T-cell (primary cell): ENCODE results near the gene OTOS. TPM values are rescaled to one million over a fixed set of nuclear protein-coding genes. Genes with fewer than 3 reads are reported as not detected.

ENCODE experiments used
- ATAC-seq, 4 experiments: fragments of 200-7000 bp in 3 of 4; fragments of 150-1000 bp in 1 of 4; cut with Tn5 transposase; replicated peaks in 1 of 4; 1 replicate in 3 of 4; 2 replicates in 1 of 4; pipeline ENCODE4 v1.10.0; 2021; ENCODE audit warnings: moderate library complexity in 3 of 4, mild to moderate bottlenecking in 2 of 4, moderate number of reproducible peaks in 1 of 4
- CTCF ChIA-PET, 2 donors: fragments of 300-600 bp; sonication (Branson Sonifier 250); formaldehyde crosslinking; loops; one replicate each; lab custom pipeline; 2022; ENCODE audit warnings: antibody characterized with exemption in 2 of 2; lab: Charles Lee
- POLR2A ChIA-PET, 2 donors: fragments of 300-600 bp; sonication (Branson Sonifier 250); formaldehyde crosslinking; loops; one replicate each; lab custom pipeline; 2022; ENCODE audit warnings: antibody characterized with exemption in 2 of 2; lab: Charles Lee
- DNase-seq, 35 experiments: peaks; one replicate each; pipeline versions ENCODE4 v3.0.0 to v3.0.0-alpha.2; 2013 to 2023
- H3K27ac ChIP-seq: one replicate; pipeline ENCODE4 v1.5.1; 2013; ENCODE audit warnings: low read length
- H3K27me3 ChIP-seq, 2 experiments: replicated peaks in 1 of 2; 1 replicate in 1 of 2; 2 replicates in 1 of 2; pipeline versions ENCODE4 v1.6.1 to v1.7.0; 2013; ENCODE audit warnings: low read length in 1 of 2, mixed read lengths in 1 of 2; ENCODE audit not compliant: control insufficient read depth in 2 of 2, insufficient read depth in 2 of 2; ENCODE audit errors: extremely low read depth in 1 of 2
- H3K36me3 ChIP-seq, 2 donors: 1 replicate in 1 of 2; 2 replicates in 1 of 2; pipeline versions ENCODE4 v1.6.1 to v1.7.0; 2013; ENCODE audit warnings: low read length in 1 of 2; ENCODE audit not compliant: control insufficient read depth in 2 of 2, insufficient read depth in 1 of 2; ENCODE audit errors: extremely low read depth in 1 of 2
- H3K4me1 ChIP-seq, 2 experiments: 1 replicate in 1 of 2; 2 replicates in 1 of 2; pipeline versions ENCODE4 v1.6.1 to v1.7.0; 2013; ENCODE audit warnings: low read length in 2 of 2, mixed read lengths in 1 of 2; ENCODE audit not compliant: insufficient read depth in 2 of 2, control insufficient read depth in 1 of 2; ENCODE audit errors: extremely low read depth in 1 of 2
- H3K4me3 ChIP-seq, 2 donors: 1 replicate in 1 of 2; 2 replicates in 1 of 2; pipeline versions ENCODE4 v1.5.1 to v1.7.0; 2013; ENCODE audit warnings: mild to moderate bottlenecking in 2 of 2, low read length in 1 of 2, moderate library complexity in 1 of 2; ENCODE audit not compliant: control insufficient read depth in 1 of 2; ENCODE audit errors: extremely low read depth in 1 of 2
- H3K9me3 ChIP-seq: 2 replicates; pipeline ENCODE4 v1.7.0; 2013
- H3K27ac Mint-ChIP-seq, 2 donors: one replicate each; pipeline ENCODE4 v1.8.0; 2020 to 2021; ENCODE audit warnings: mild to moderate bottlenecking in 2 of 2, mixed read lengths in 2 of 2
- H3K27me3 Mint-ChIP-seq, 2 donors: one replicate each; pipeline ENCODE4 v1.8.0; 2021 to 2022; ENCODE audit warnings: mixed read lengths in 2 of 2
- H3K36me3 Mint-ChIP-seq: one replicate; pipeline ENCODE4 v1.8.0; 2021; ENCODE audit warnings: mixed read lengths
- H3K4me1 Mint-ChIP-seq, 3 donors: one replicate each; pipeline ENCODE4 v1.8.0; 2020 to 2022; ENCODE audit warnings: mixed read lengths in 3 of 3, mild to moderate bottlenecking in 1 of 3
- H3K4me3 Mint-ChIP-seq, 3 donors: one replicate each; pipeline ENCODE4 v1.8.0; 2020 to 2022; ENCODE audit warnings: mild to moderate bottlenecking in 3 of 3, mixed read lengths in 3 of 3, moderate library complexity in 3 of 3
- H3K9me3 Mint-ChIP-seq, 3 donors: one replicate each; pipeline ENCODE4 v1.8.0; 2020 to 2022; ENCODE audit warnings: mixed read lengths in 3 of 3
- WGBS: methylation state at CpG from one replicate; pipeline ENCODE4 v1.1.5; 2013; ENCODE audit warnings: missing lambda C conversion rate; ENCODE audit not compliant: insufficient coverage; 5-methylcytosine and 5-hydroxymethylcytosine counted together
- total RNA-seq, 35 experiments: library from RNA in 6 of 35; stranded (reverse) in 6 of 35; fragments of 120-200 nt in 1 of 35; gene quantifications; one replicate each; pipeline versions ENCODE4 v1.2.1 to v1.2.4 and lab custom pipeline; 2013 to 2026

The OTOS gene
- total RNA-seq (not detected), total RNA-seq (lab: John Stamatoyannopoulos, UW) (0 reads per million in 29 experiments)
- total RNA-seq (2013) = not detected

DNA sequence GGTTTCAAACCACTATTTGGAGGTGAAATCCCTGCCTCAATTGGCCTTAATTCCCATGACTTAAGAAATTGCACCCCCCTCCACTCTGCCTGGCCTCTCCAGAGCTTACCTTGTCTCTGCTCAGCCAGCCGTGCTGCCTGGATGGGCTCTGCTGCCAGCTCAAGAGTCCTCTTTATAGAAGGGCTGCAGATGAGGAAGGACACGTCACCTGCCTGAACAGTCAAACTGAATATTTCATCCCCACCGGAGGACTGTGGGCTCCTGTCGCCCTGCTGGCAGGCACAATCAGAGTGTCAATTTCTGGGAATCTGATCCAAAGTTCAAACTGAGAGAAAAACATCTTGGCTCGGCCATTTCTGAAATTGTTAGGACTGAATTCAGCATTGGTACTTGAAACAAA, at the start of gene OTOS:
Gene OTOS, minus strand, starts transcription at position 148 of the 400 bp plus-strand sequence. CDS start 332 bp downstream, outside the sequence.
- Histone ChIP-seq H3K4me1 (peaks cover 2 to 23% of the 10 kb centered on the region in 2 experiments), H3K36me3 (no peaks in the 10 kb centered on the region), H3K9me3 (no peaks in the 10 kb centered on the region), H3K27me3 (peaks cover 0 to 35% of the 10 kb centered on the region in 2 experiments), H3K27ac (no peak within 1 kb of the TSS), H3K4me3 (no peak within 1 kb of the TSS)
- DNase-seq (no peak), ATAC-seq (no peak)
- ChIA-PET CTCF (interaction anchor here in 1 of 2 donors (4.2 kb wide), 1 partner anchor 79 kb away, joined by 41 read pairs; no protein-coding TSS in a partner anchor), POLR2A (no interaction called here)
- no peaks in the 10 kb centered on the region for H3K9me3 Mint-ChIP-seq
- H3K36me3 Mint-ChIP-seq = no peaks in the 10 kb centered on the region
- WGBS = 90% methylated on average over 4 of the region's 5 CpGs
- H3K27me3 Mint-ChIP-seq = peaks cover 4 to 6% of the 10 kb centered on the region in 2 donors
- peaks cover 10 to 20% (median 10%) of the 10 kb centered on the region in 3 donors for H3K4me1 Mint-ChIP-seq
- H3K27ac Mint-ChIP-seq = no peak within 1 kb of the TSS
- H3K4me3 Mint-ChIP-seq = no peak within 1 kb of the TSS

DNA sequence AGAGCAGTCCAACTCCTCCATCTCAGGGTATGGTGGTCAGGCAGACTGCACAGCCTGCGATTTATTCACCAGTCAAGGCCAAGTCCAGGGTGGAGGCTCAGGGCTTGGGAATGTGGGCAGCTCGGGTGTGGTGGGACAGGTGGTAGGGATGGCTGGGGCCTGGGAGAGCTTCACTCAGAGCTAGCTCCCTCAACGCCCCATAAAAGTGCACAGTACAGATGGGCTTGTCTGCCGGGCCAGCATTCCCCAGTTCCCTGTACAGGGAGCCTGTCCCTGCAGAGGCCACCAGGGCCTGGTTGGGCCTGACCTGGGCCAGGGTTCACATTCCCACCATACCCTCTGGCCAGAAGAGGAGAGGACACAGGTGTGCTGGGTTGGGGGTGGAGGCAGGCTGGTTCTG, 49.2 kb upstream of the OTOS start:
- Mint-ChIP-seq H3K36me3 (no peaks in the 10 kb centered on the region), H3K9me3 (peaks cover 0 to 14% (median 5%) of the 10 kb centered on the region in 3 donors), H3K4me1 (no peaks in the 10 kb centered on the region), H3K27me3 (peaks cover 25 to 32% of the 10 kb centered on the region in 2 donors), H3K27ac (no peak overlapping the region), H3K4me3 (no peak overlapping the region)
- Histone ChIP-seq H3K4me3 (no peak overlapping the region), H3K4me1 (no peaks in the 10 kb centered on the region), H3K36me3 (no peaks in the 10 kb centered on the region), H3K9me3 (peaks cover 3% of the 10 kb centered on the region), H3K27me3 (peaks cover 0 to 21% of the 10 kb centered on the region in 2 experiments), H3K27ac (no peak overlapping the region)
- ATAC-seq (no peak), DNase-seq (no peak)
- POLR2A ChIA-PET = no interaction called here
- CTCF ChIA-PET = no interaction called here
- 42% methylated on average over 2 of the region's 4 CpGs for WGBS

DNA sequence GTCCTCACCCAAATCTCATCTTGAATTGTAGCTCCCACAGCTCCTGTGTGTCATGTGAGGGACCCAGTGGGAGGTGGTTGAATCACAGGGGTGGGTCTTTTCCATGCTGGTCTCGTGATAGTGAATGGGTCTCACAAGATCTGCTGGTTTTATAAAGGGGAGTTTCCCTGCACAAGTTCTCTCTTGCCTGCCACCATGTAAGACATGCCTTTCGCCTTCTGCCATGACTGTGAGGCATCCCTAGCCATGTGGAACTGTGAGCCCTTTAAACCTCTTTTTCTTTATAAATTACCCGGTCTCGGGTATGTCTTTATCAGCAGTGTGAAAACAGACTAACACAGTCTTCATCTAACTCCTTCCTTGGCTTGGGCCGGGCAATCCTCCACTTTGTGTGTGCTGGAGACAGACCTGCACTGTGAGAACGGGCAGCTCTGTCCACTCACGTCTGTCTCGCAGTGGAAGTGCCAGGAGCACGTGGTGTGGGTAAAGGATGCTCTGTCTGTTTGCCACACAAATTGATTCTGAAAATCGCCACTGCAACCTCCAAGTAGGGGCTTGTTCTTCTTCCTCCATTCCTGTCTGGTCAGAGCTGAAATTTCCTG, 47.6 kb upstream of the OTOS start:
- 80% methylated on average over 6 of the region's 10 CpGs for WGBS
- Mint-ChIP-seq H3K27ac (no peak overlapping the region), H3K4me1 (no peaks in the 10 kb centered on the region), H3K27me3 (peaks cover 18 to 30% of the 10 kb centered on the region in 2 donors), H3K4me3 (no peak overlapping the region), H3K9me3 (peaks cover 0 to 14% (median 5%) of the 10 kb centered on the region in 3 donors), H3K36me3 (no peaks in the 10 kb centered on the region)
- peaks cover 3% of the 10 kb centered on the region for H3K9me3 ChIP-seq
- H3K4me1 ChIP-seq = no peaks in the 10 kb centered on the region
- H3K27ac ChIP-seq = no peak overlapping the region
- peaks cover 0 to 32% of the 10 kb centered on the region in 2 experiments for H3K27me3 ChIP-seq
- ChIA-PET POLR2A (no interaction called here), CTCF (no interaction called here)
- H3K4me3 ChIP-seq = no peak overlapping the region
- DNase-seq (no peak), ATAC-seq (no peak)
- H3K36me3 ChIP-seq = no peaks in the 10 kb centered on the region

DNA sequence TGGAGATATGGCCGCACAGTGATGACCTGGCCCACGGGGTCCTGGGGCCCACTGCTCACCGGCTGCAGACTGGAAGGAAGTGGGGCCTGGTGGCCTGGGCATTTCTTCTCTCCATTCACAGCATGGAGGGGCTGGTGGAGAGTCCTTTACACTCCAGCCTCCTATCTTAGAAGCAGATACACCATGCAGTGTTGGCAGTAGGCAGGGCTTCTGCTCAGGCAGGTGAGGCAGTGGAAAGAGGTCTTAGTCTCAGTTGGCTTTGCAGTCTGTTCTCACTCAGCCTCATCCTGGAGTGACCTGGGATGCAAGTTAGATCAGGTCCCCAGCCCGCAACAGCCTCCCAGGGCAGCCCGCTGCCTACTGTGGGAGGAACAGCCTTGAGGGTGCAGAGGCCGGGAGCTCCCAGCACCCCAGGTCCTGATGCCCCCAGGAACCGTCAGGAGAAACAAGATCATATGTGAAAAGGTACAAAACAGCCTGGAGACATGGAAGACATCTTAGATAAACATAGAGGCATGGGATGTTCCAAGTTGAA, 45.8 kb upstream of the OTOS start:
- Mint-ChIP-seq H3K4me1 (no peaks in the 10 kb centered on the region), H3K27ac (no peak overlapping the region), H3K9me3 (peaks cover 0 to 14% (median 5%) of the 10 kb centered on the region in 3 donors), H3K27me3 (peaks cover 10 to 29% of the 10 kb centered on the region in 2 donors), H3K4me3 (no peak overlapping the region), H3K36me3 (no peaks in the 10 kb centered on the region)
- DNase-seq = no peak
- no peak overlapping the region for H3K27ac ChIP-seq
- CTCF ChIA-PET = interaction anchor here in 1 of 2 donors (0.6 kb wide), 1 partner anchor 1097 kb away, joined by 10 read pairs; no protein-coding TSS in a partner anchor
- ATAC-seq = no peak
- H3K4me1 ChIP-seq = no peaks in the 10 kb centered on the region
- POLR2A ChIA-PET = no interaction called here
- no peak overlapping the region for H3K4me3 ChIP-seq
- H3K36me3 ChIP-seq = no peaks in the 10 kb centered on the region
- peaks cover 0 to 37% of the 10 kb centered on the region in 2 experiments for H3K27me3 ChIP-seq
- H3K9me3 ChIP-seq = peaks cover 3% of the 10 kb centered on the region
- whole genome bisulfite sequencing = 88% methylated on average over 4 of the region's 7 CpGs

DNA sequence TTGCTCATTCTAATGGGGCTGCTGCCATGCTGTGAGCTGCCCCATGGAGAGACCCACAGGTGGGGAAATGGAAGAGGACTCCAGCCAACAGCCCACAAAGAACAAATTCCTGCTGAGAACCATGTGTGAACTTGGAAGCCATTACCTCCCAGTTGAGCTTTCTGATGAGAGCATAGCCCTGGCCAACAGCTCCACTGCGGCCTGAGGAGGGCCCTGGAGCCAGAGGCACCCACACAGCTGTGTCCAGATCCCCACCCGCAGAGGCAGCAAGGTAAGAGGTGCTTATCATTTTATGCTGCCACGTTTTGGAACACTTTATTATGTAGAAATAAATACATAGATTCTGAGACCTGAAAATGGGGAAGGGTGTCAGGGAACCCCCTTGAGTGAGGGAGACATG, 44.2 kb upstream of the OTOS start:
- Histone ChIP-seq H3K36me3 (no peaks in the 10 kb centered on the region), H3K4me1 (no peaks in the 10 kb centered on the region), H3K4me3 (no peak overlapping the region), H3K27me3 (peaks cover 0 to 36% of the 10 kb centered on the region in 2 experiments), H3K27ac (no peak overlapping the region), H3K9me3 (peaks cover 3% of the 10 kb centered on the region)
- DNase-seq (no peak), ATAC-seq (no peak)
- WGBS = 50% methylated on average over 1 of the region's 3 CpGs
- no peak overlapping the region for H3K4me3 Mint-ChIP-seq
- CTCF ChIA-PET = no interaction called here
- no peaks in the 10 kb centered on the region for H3K4me1 Mint-ChIP-seq
- POLR2A ChIA-PET = no interaction called here
- peaks cover 0 to 14% (median 5%) of the 10 kb centered on the region in 3 donors for H3K9me3 Mint-ChIP-seq
- no peak overlapping the region for H3K27ac Mint-ChIP-seq
- H3K36me3 Mint-ChIP-seq = no peaks in the 10 kb centered on the region
- peaks cover 18 to 41% of the 10 kb centered on the region in 2 donors for H3K27me3 Mint-ChIP-seq

DNA sequence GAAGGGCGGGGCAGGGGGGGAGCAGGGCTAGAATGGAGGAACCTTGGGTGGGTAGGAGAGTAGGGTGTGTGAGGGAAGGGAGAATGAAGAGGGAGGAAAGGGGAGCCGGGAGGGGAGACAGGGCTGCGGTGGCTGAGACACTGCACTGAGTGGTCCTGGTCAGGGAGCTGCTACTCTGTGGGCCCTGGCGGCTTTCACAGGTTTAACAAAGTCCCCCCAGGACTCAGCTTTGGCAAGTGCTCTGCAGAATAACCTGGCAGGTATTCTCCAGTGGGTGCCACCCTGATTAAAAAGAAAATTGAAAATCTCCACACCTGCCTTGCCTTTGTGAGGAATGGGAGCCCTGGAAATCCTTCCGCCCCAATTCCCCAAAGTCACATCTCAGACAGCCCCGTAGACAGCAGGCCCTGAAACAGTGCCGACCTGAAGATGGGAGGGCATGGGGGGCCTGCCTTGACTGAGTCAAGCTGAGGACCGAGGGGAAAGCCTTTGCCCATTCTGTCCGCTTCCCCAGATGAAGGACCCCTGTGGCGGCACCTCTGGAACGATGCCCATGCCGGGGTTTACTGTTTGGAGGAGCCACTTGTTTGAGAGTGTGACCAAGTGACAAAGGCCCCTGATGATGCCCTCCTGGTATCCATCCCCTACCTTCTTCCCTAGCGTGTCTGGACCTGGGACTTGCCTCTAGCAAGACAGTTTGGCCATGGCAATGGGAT, 43.6 kb upstream of the OTOS start:
- 69% methylated on average over 7 of the region's 13 CpGs for WGBS
- no peaks in the 10 kb centered on the region for H3K4me1 Mint-ChIP-seq
- no peaks in the 10 kb centered on the region for H3K36me3 Mint-ChIP-seq
- Histone ChIP-seq H3K4me1 (no peaks in the 10 kb centered on the region), H3K36me3 (no peaks in the 10 kb centered on the region), H3K9me3 (peaks cover 3% of the 10 kb centered on the region), H3K4me3 (no peak overlapping the region), H3K27ac (no peak overlapping the region), H3K27me3 (peaks cover 0 to 39% of the 10 kb centered on the region in 2 experiments)
- H3K27ac Mint-ChIP-seq = no peak overlapping the region
- ChIA-PET CTCF (no interaction called here), POLR2A (no interaction called here)
- DNase-seq = no peak
- no peak overlapping the region for H3K4me3 Mint-ChIP-seq
- H3K9me3 Mint-ChIP-seq = peaks cover 0 to 14% (median 5%) of the 10 kb centered on the region in 3 donors
- H3K27me3 Mint-ChIP-seq = peaks cover 18 to 39% of the 10 kb centered on the region in 2 donors
- no peak for ATAC-seq
